Measurements from ENCODE around the gene EVI5L.

EVI5L gene

GRCh38 chr19:7806234-7806633 lies 23.8 kb upstream of the EVI5L start:
- no peak for ATAC-seq
- no peak for TF ChIP-seq ZNF70 (CRISPR knock-in tag; IDR thresholded peaks at IDR 0.05)
- no peak for TF ChIP-seq PATZ1 (CRISPR knock-in tag; IDR thresholded peaks at IDR 0.05; ENCODE audit: borderline replicate concordance)

- TF ChIP-seq PPARA (CRISPR knock-in tag; IDR thresholded peaks at IDR 0.05; ENCODE audit: borderline replicate concordance) (no peak), PATZ1 (CRISPR knock-in tag; IDR thresholded peaks at IDR 0.05; ENCODE audit: borderline replicate concordance) (no peak), SNAI2 (CRISPR knock-in tag; IDR thresholded peaks at IDR 0.05) (no peak), TCF4 (CRISPR knock-in tag; IDR thresholded peaks at IDR 0.05; ENCODE audit: borderline replicate concordance) (no peak), ZNF8 (CRISPR knock-in tag; IDR thresholded peaks at IDR 0.05) (no peak), TSHZ2 (CRISPR knock-in tag; IDR thresholded peaks at IDR 0.05) (no peak), ZC3H10 (CRISPR knock-in tag; IDR thresholded peaks at IDR 0.05) (no peak), ESRRG (CRISPR knock-in tag; IDR thresholded peaks at IDR 0.05) (no peak), RARB (CRISPR knock-in tag; IDR thresholded peaks at IDR 0.05) (no peak), ZNF70 (CRISPR knock-in tag; IDR thresholded peaks at IDR 0.05) (no peak), BACH2 (CRISPR knock-in tag; IDR thresholded peaks at IDR 0.05; ENCODE audit: borderline replicate concordance) (no peak), ZNF565 (CRISPR knock-in tag; conservative IDR thresholded peaks at IDR 0.05; ENCODE audit: low read depth) (no peak)
- ATAC-seq: no peak
These were observed 23.1 kb upstream of the EVI5L start for GRCh38 chr19:7806876-7807275.

- ATAC-seq: no peak
These were observed 21.9 kb upstream of the EVI5L start for GRCh38 chr19:7808108-7808507.

More at GRCh38 chr19:7808108-7808507, 21.9 kb upstream of the EVI5L start:
- no peak for TF ChIP-seq POU6F1 (CRISPR knock-in tag; IDR thresholded peaks at IDR 0.05; ENCODE audit: borderline replicate concordance, low read depth)
- no peak for TF ChIP-seq ISL1 (CRISPR knock-in tag; IDR thresholded peaks at IDR 0.05)
- TF ChIP-seq PATZ1 (CRISPR knock-in tag; IDR thresholded peaks at IDR 0.05; ENCODE audit: borderline replicate concordance): no peak
- no peak for TF ChIP-seq CSRNP3 (CRISPR knock-in tag; IDR thresholded peaks at IDR 0.05)
- TF ChIP-seq RARB (CRISPR knock-in tag; IDR thresholded peaks at IDR 0.05): no peak
- no peak for TF ChIP-seq ESRRG (CRISPR knock-in tag; IDR thresholded peaks at IDR 0.05)
- no peak for TF ChIP-seq GLIS3 (CRISPR knock-in tag; IDR thresholded peaks at IDR 0.05)
- TF ChIP-seq CSDC2 (CRISPR knock-in tag; IDR thresholded peaks at IDR 0.05): no peak
